Limb (tissue), 2 donors: ENCODE results near the gene GJB3.
"Not testable (repeated sequence)": the region's sequence is repeated elsewhere in the genome, so short reads cannot be mapped to it uniquely, and the experiment has no call there.

Experiments
- DNase-seq, 2 donors: peaks; one replicate each; pipeline ENCODE4 v3.0.0-alpha.2; 2016; ENCODE audit errors: extremely low spot score in 2 of 2

The GJB3 gene

GRCh38 chr1:34759503-34760357 is 21.3 kb upstream of the GJB3 start, which contains the start of gene GJB4:
TSS of gene GJB4 (plus strand) at chr1:34759740. CDS start at chr1:34761255, 1,515 bp downstream.
- no peak for DNase-seq

GRCh38 chr1:34761176-34761761 is 19.7 kb upstream of the GJB3 start:
- DNase-seq = no peak

DNA sequence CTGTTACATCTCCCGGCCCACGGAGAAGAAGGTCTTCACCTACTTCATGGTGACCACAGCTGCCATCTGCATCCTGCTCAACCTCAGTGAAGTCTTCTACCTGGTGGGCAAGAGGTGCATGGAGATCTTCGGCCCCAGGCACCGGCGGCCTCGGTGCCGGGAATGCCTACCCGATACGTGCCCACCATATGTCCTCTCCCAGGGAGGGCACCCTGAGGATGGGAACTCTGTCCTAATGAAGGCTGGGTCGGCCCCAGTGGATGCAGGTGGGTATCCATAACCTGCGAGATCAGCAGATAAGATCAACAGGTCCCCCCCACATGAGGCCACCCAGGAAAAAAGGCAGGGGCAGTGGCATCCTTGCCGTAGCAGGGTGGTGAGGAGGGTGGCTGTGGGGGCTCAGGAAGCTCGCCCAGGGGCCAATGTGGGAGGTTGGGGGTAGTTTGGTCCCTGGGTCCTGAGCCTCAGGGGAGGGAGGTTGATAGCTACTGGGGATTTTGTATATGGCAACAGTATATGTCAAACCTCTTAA is 19.2 kb upstream of the GJB3 start:
- no peak for DNase-seq

GRCh38 chr1:34762474-34763141 is 18.4 kb upstream of the GJB3 start:
- DNase-seq = no peak

- no peak for DNase-seq
Measured at GRCh38 chr1:34763142-34763781, 17.8 kb upstream of the GJB3 start.

GRCh38 chr1:34768856-34769255 is 12.2 kb upstream of the GJB3 start:
- DNase-seq = no peak

DNA sequence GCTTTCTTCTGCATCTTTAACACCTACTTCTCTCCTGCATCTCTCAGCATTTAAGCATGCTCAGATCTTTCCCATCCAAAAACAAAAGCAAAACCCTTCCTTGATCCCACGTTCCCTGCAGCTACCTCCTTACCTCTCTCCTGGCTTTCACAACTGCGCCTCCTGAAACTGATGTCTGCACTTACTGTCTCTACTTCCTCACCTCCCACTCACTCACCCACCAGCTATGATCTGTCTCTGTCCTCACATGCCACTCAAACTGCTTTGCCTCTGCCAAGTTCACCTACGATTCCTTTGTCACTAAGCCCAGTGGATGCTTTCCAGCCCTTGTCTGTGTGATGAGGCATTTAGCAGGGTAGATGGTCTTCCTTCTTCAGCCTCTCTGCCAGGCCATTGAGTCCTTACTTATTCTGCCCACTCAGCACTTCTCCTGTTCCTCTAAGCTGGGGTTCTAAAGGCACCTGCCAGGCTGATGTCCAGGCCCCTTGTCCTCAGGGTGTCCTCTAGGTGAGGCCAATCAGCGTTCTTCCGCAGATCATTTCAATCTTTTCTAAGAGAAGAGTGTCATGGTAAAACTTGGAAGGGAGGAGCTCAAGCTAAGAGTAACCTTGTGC is 10.0 kb upstream of the GJB3 start:
- DNase-seq = no peak

DNA sequence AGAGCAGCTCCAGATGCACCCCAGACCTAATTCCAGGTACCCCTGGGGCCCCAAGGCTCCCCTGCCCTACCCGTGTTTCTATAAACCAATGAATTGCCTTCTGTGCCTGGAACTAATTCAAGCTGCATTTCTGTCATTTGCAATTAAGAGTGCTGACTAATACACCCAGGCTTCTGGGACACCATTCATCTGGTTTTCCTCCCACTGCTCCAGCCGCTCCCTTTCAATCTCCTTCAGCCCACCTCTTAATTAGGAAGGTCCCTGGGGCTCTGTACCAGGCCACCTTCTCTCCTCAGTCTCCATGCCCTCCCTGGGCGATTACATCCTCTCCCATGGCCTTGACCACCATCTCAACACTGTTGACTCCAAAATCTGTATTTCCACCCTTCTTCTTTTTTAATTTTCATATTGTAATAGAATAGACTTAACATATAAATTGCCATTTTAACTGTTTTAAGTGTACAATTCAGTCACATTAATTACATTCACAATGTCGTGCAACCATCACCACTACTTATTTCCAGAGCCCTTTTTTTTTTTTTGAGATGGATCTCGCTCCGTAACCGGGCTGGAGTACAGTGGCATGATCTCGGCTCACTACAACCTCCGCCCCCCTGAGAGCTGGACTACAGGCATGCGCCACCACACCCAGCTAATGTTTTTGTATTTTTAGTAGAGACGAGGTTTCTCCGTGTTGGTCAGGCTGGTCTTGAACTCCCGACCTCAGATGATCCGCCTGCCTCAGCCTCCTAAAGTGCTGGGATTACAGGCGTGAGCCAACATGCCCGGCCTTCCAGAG is 9.2 kb upstream of the GJB3 start:
- DNase-seq = no peak

DNA sequence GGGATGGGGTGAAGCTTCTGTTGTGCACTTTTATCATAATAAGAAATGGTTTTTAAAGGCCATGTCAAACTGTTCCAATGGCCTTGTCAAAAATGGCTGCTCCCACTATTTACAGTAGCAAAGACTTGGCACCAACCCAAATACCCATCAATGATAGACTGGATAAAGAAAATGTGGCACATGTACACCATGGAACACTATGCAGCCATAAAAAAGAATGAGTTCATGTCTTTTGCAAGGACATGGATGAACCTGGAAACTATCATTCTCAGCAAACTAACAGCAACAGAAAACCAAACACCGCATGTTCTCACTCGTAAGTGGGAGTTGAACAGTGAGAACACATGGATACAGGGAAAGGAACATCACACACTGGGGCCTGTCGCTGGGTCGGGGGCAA is 7.9 kb upstream of the GJB3 start:
- DNase-seq = not testable (repeated sequence)

DNA sequence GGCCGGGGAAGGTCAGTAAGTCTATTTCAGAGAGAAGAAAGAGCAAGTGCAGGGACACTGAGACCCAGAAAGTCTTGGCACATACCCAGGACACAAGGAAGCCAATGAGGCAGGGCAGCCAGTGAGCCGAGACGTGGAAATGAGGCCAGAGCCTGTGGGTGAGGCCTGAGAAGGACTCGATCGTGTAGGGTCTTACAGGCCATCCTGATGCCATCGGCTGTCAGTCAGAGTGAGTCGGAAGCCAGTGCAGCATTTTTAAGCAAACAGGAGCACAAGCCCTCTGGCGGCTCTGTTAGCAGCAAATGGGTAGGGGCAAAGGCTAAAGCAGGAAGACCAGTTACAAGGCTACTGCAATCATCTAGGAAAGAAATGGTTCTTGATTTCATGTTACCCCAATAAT is 6.1 kb upstream of the GJB3 start:
- DNase-seq = no peak

DNA sequence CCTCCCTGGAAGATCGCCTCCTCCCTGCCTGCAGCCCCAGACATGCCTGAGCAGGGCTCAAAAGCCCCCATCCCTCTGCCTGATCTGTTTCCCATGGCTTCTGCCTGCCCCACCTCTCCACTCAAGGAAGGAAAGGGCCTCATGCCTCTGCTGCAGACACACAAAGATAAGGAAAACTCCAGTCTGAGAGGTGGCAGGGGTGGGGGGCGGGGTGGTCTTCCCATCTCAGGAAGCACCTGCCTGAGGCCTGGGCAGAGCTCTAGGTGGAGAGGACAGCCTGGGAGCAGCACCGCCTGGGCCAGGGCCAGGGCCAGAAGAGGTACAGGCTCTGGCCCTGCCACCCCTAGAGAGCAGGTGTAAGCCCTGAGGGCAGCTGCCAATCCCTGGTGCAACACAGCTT is 4.1 kb upstream of the GJB3 start:
- no peak for DNase-seq

DNA sequence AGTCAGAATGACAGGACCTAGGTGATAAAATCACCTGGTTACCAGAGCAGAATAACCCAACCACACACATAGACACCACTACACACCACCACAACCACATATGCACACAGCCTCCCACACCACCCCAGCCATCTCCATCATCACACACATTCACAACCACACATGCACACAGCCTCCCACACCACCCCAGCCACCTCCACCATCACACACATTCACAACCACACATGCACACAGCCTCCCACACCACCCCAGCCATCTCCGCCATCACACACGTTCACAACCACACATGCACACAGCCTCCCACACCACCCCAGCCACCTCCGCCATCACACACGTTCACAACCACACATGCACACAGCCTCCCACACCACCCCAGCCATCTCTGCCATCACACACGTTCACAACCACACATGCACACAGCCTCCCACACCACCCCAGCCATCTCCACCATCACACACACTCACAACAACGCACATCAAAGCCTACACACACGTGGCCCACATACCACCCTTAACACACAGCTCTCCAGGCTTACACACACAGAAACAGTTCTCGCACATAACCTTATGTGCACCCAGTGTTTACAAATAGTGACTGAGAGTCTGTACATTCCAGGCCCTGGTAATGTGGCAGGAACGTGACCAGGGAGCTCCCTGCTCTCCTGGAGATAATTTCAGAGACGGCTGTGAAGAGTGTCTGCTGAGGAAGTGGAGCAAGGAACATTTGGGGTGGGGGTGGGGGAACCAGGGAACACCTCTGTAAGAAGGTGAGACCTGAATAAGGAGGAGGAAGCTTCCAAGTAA is 3.3 kb upstream of the GJB3 start:
- DNase-seq = no peak

DNA sequence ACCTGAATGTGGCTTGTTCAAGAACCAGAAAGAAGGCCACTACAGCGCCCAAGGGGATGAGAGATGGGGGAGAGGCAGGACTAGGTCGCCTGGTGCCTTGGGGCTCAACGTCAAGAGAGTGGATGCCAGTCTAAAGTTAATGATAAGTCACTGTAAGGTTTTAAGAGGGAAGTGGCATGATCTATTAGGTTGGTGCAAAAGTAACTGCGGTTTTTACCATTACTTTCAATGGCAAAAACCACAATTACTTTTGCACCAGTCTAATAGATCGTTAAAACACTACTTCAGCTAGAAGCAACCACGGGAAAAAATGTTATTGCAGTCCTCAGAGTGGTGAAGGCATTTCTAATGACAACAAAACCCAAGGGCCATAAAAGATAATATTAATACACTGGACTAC is 2.6 kb upstream of the GJB3 start:
- no peak for DNase-seq

- no peak for DNase-seq
Measured at GRCh38 chr1:34779005-34779404, 2.0 kb upstream of the GJB3 start.

DNA sequence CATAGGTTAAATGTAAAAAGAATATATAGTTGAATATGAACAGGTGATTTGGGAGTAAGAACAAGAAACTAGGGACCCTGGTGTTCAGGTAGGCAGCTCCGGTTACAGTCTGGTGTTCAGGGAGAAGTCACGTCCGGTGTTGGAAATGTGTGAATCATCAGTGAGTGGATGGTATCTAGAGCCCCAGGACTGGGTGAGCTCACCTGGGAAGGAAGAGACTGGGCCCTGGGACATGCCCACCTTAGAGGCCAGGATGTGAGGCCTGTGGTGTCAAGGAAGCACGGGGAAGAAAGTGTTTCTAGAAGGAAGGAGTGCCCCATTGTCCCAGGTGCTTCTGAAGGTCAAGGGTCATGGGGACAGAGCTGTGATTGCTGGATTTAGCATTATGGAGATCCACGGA is 1.5 kb upstream of the GJB3 start:
- DNase-seq = no peak

- DNase-seq = no peak
Measured at GRCh38 chr1:34779962-34780361, 1.1 kb upstream of the GJB3 start.

- DNase-seq = no peak
Measured at GRCh38 chr1:34780528-34780927, 486 bp upstream of the GJB3 start.

GRCh38 chr1:34781844-34782391 is 904 bp downstream of the GJB3 start:
- no peak for DNase-seq

DNA sequence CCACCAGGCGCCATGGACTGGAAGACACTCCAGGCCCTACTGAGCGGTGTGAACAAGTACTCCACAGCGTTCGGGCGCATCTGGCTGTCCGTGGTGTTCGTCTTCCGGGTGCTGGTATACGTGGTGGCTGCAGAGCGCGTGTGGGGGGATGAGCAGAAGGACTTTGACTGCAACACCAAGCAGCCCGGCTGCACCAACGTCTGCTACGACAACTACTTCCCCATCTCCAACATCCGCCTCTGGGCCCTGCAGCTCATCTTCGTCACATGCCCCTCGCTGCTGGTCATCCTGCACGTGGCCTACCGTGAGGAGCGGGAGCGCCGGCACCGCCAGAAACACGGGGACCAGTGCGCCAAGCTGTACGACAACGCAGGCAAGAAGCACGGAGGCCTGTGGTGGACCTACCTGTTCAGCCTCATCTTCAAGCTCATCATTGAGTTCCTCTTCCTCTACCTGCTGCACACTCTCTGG is 3.8 kb downstream of the GJB3 start:
- no peak for DNase-seq
